D721Med (cell line): Measurements from ENCODE around the gene CTNNB1.

Experiments used
- DNase-seq: peaks from one replicate; pipeline ENCODE4 v3.0.0; 2011; ENCODE audit warnings: low spot score; ENCODE audit not compliant: insufficient read length
- FAIRE-seq: peaks from 2 replicates; lab custom pipeline; 2011; peaks lifted over from hg19 to GRCh38; lab: Jason Lieb, UNC
- CTCF ChIP-seq: IDR thresholded peaks from 2 replicates; pipeline ENCODE4 v1.5.1; 2012; ENCODE audit warnings: mild to moderate bottlenecking, control low read depth; ENCODE audit not compliant: insufficient read depth; ENCODE audit errors: missing control alignments

The CTNNB1 gene

GRCh38 chr3:41288785-41289184 is 89.5 kb downstream of the CTNNB1 start:
- TF ChIP-seq CTCF, result no peak
- DNase-seq (no peak), FAIRE-seq (no peak)
